ENCODE measurements around the gene DDOST. TPM values are rescaled to one million over a fixed set of nuclear protein-coding genes. Genes with fewer than 3 reads are reported as not detected.

Gene DDOST
- total and polyA plus RNA-seq, 8 donors: 189 to 246 (median 202) TPM

DNA sequence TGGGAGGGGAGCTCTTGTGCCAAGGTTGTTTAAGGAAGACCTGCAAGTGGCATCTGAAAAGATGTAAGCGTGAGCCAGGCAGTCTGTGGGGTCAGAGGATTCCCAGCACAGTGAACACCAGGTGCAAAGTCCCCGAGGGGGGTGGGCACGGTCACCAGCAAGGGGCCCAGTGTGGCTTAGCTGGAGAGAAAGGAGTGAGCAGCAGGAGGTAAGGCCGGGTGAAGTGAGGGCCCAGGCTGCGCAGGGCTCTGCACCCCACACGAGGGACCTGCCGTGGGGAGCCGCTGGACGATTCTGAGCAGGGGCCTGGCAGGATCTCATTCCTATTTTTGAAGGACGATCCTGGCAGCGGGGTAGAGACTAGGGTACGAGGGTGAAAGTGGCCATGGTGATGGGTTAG is 4.1 kb downstream of the DDOST start:
- DNase-seq (no peak), ATAC-seq (no peak)
- H3K27ac ChIP-seq: no peak overlapping the region
- intact Hi-C loops (cut with DNase I): no loop called here
- no peak overlapping the region for H3K4me3 ChIP-seq
- TF ChIP-seq, protein P1, sequence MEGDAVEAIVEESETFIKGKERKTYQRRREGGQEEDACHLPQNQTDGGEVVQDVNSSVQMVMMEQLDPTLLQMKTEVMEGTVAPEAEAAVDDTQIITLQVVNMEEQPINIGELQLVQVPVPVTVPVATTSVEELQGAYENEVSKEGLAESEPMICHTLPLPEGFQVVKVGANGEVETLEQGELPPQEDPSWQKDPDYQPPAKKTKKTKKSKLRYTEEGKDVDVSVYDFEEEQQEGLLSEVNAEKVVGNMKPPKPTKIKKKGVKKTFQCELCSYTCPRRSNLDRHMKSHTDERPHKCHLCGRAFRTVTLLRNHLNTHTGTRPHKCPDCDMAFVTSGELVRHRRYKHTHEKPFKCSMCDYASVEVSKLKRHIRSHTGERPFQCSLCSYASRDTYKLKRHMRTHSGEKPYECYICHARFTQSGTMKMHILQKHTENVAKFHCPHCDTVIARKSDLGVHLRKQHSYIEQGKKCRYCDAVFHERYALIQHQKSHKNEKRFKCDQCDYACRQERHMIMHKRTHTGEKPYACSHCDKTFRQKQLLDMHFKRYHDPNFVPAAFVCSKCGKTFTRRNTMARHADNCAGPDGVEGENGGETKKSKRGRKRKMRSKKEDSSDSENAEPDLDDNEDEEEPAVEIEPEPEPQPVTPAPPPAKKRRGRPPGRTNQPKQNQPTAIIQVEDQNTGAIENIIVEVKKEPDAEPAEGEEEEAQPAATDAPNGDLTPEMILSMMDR (IDR thresholded peaks at IDR 0.05): no peak
- peaks cover 12 to 28% of the 10 kb centered on the region in 2 donors for H3K4me1 ChIP-seq
- H3K27me3 ChIP-seq: no peaks in the 10 kb centered on the region
- H3K9me3 ChIP-seq: no peaks in the 10 kb centered on the region
- peaks cover 0 to 69% of the 10 kb centered on the region in 2 donors for H3K36me3 ChIP-seq

DNA sequence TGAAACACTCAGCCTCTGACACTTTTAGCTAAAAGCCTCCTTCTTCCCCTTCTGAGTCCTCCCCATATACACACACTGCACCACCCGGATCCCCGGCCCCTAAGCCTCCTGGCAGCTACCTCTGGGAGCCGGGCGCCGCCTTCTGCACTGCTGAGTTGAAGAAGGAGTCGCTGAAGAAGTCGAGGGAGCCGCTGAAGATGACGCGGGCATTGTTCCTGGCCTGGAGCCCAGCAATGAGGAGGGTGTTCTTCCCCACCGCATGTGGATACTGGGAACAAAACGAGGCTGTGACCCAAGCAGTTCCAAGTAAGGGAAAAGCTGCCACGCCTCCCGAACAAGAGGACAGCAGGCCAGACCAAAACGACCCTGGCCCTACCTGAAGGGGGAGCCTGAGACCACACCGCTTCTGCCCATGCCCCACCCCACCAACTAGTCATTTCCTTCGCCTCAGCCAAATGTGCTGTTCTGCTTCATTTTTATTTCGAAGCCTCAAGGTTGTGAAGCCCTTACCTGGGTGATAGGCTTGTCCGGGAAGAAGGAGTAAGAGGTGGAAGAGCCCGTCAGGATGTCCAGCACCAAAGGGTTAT is 7.0 kb downstream of the DDOST start:
- no peaks in the 10 kb centered on the region for H3K9me3 ChIP-seq
- TF ChIP-seq, protein P1 (IDR thresholded peaks at IDR 0.05): no peak
- intact Hi-C loops (cut with DNase I): no loop called here
- no peak overlapping the region for H3K27ac ChIP-seq
- H3K4me1 ChIP-seq: peaks cover 0 to 12% of the 10 kb centered on the region in 2 donors
- no peak for DNase-seq
- ATAC-seq: no peak
- H3K36me3 ChIP-seq: peaks cover 0 to 98% of the 10 kb centered on the region in 2 donors
- H3K27me3 ChIP-seq: no peaks in the 10 kb centered on the region
- no peak overlapping the region for H3K4me3 ChIP-seq

DNA sequence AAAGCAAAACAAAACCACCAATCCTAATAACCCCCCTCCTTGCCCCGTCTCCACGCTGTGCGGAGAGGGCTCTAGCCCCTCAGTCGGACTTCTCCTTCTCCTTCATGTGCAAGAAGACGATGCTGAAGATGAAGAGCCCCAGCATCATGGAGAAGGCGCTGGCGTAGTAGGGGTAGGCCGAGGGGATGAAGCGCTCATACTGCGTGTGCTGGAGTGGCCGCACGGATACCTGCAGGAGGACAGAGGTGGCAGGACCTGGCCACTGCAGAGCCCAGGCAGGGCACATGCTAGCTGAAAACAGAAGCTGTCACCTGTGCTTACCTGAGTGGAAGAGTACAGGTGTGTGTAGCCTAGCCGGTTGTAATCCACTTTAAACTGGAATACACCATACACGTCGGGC is 8.9 kb downstream of the DDOST start:
- intact Hi-C loops (cut with DNase I): no loop called here
- H3K9me3 ChIP-seq: no peaks in the 10 kb centered on the region
- no peaks in the 10 kb centered on the region for H3K4me1 ChIP-seq
- H3K27me3 ChIP-seq: no peaks in the 10 kb centered on the region
- no peak for DNase-seq
- peaks cover 0 to 100% of the 10 kb centered on the region in 2 donors for H3K36me3 ChIP-seq
- TF ChIP-seq, protein P1 (IDR thresholded peaks at IDR 0.05): no peak
- no peak overlapping the region for H3K27ac ChIP-seq
- ATAC-seq: no peak
- no peak overlapping the region for H3K4me3 ChIP-seq

DNA sequence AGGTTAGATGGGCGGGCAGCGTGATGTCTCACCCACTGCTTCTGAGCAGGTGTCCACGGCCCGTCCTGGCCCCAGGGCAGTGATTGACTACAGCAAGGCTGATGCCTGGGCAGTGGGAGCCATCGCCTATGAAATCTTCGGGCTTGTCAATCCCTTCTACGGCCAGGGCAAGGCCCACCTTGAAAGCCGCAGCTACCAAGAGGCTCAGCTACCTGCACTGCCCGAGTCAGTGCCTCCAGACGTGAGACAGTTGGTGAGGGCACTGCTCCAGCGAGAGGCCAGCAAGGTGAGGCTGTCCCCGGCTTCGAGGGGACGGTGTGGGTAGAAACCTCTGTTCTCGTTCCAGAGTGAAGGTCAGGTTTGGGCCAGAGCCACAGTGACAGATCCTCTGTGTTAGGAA is 12.2 kb downstream of the DDOST start:
- H3K27me3 ChIP-seq: no peaks in the 10 kb centered on the region
- H3K4me1 ChIP-seq: no peaks in the 10 kb centered on the region
- TF ChIP-seq, protein P1 (IDR thresholded peaks at IDR 0.05): no peak
- ATAC-seq (no peak), DNase-seq (no peak)
- H3K4me3 ChIP-seq: no peak overlapping the region
- no peak overlapping the region for H3K27ac ChIP-seq
- intact Hi-C loops (cut with DNase I): no loop called here
- H3K36me3 ChIP-seq: peaks cover 0 to 99% of the 10 kb centered on the region in 2 donors
- H3K9me3 ChIP-seq: no peaks in the 10 kb centered on the region

DNA sequence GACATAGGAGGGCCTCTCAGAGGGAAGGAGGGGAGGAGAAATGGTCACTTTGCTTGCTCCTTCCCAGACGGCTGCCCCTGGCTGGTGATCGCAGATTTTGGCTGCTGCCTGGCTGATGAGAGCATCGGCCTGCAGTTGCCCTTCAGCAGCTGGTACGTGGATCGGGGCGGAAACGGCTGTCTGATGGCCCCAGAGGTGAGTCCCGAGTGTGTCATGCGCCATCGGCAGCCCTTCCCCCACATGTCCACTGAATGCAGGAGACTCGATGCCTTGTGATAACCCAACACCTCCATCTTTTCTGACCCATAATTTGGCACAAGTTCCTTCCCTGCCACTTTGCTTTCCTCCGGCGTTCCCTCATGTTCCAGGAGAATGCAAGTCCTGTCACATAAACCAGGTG is 12.7 kb downstream of the DDOST start:
- no peak for DNase-seq
- Histone ChIP-seq H3K36me3 (peaks cover 0 to 99% of the 10 kb centered on the region in 2 donors), H3K4me1 (no peaks in the 10 kb centered on the region), H3K27me3 (no peaks in the 10 kb centered on the region), H3K27ac (no peak overlapping the region), H3K9me3 (no peaks in the 10 kb centered on the region), H3K4me3 (no peak overlapping the region)
- TF ChIP-seq, protein P1 (IDR thresholded peaks at IDR 0.05): no peak
- no peak for ATAC-seq
- intact Hi-C loops (cut with DNase I): no loop called here
